Large intestine (tissue), 1 donor: ENCODE measurements around the gene RAD9A. TPM values are rescaled to one million over a fixed set of nuclear protein-coding genes. Genes with fewer than 3 reads are reported as not detected.

Source experiments
- polyA plus RNA-seq: library from polyadenylated mRNA; unstranded; fragments of 120-200 nt; gene quantifications from one replicate; pipeline ENCODE4 v1.2.1, GENCODE V29; 2013

Gene RAD9A
- polyA plus RNA-seq, 1 donor = 22.1 TPM

Other genes starting within 250 kb of the RAD9A start
- gene GRK2, start 125.5 kb upstream of the RAD9A start, polyA plus RNA-seq = 82.5 TPM
- gene ANKRD13D, start 102.7 kb upstream of the RAD9A start, polyA plus RNA-seq = 38.8 TPM
- 36.4 TPM for gene SSH3, start 88.5 kb upstream of the RAD9A start, polyA plus RNA-seq
- 112 TPM for gene POLD4, start 38.4 kb upstream of the RAD9A start, polyA plus RNA-seq
- 9.6 TPM for gene CLCF1, start 18.4 kb upstream of the RAD9A start, polyA plus RNA-seq
- gene PPP1CA, start 9.9 kb downstream of the RAD9A start, polyA plus RNA-seq = 112 TPM
- 3.7 TPM for gene TBC1D10C, start 12.1 kb downstream of the RAD9A start, polyA plus RNA-seq
- gene CARNS1, start 23.7 kb downstream of the RAD9A start, polyA plus RNA-seq = 4.7 TPM
- 40.3 TPM for gene RPS6KB2, start 36.5 kb downstream of the RAD9A start, polyA plus RNA-seq
- gene PTPRCAP, start 45.7 kb downstream of the RAD9A start, polyA plus RNA-seq = 6.8 TPM
- 93.4 TPM for gene CORO1B, start 51.5 kb downstream of the RAD9A start, polyA plus RNA-seq
- not detected for gene GPR152, start 60.7 kb downstream of the RAD9A start, polyA plus RNA-seq
- 0.90 TPM for gene CABP4, start 63.4 kb downstream of the RAD9A start, polyA plus RNA-seq
- 63.0 TPM for gene TMEM134, start 77.3 kb downstream of the RAD9A start, polyA plus RNA-seq
- gene AIP, start 91.0 kb downstream of the RAD9A start, polyA plus RNA-seq = 48.0 TPM
- 54.1 TPM for gene PITPNM1, start 113.4 kb downstream of the RAD9A start, polyA plus RNA-seq
- gene CDK2AP2, start 116.2 kb downstream of the RAD9A start, polyA plus RNA-seq = 105 TPM
- gene CABP2, start 131.5 kb downstream of the RAD9A start, polyA plus RNA-seq = 0.07 TPM
- 848 TPM for gene GSTP1, start 191.8 kb downstream of the RAD9A start, polyA plus RNA-seq
- 191 TPM for gene NDUFV1, start 214.9 kb downstream of the RAD9A start, polyA plus RNA-seq
- gene NUDT8, start 238.0 kb downstream of the RAD9A start, polyA plus RNA-seq = 14.6 TPM
- gene TBX10, start 247.8 kb downstream of the RAD9A start, polyA plus RNA-seq = 4.9 TPM